Smooth muscle cell of trachea (primary cell): ENCODE measurements around the gene GRIN2C. TPM values are rescaled to one million over a fixed set of nuclear protein-coding genes. Genes with fewer than 3 reads are reported as not detected.

Experiments
- total RNA-seq: library from RNA; depleted of rRNA; stranded (reverse); fragments of >200 nt; gene quantifications from 2 replicates; pipeline ENCODE4 v1.2.1, GENCODE V29; 2014

GRIN2C gene
- under 0.01 and 1.3 TPM in 2 replicates for total RNA-seq

GRCh38 chr17:74859459-74860228 lies at the start of gene GRIN2C:
GRIN2C (minus strand) TSS chr17:74859885; CDS start chr17:74855092, 4,793 bp downstream.

GRCh38 chr17:74892974-74893911 lies 33.6 kb upstream of the GRIN2C start, which contains the start of gene FADS6:
FADS6 (minus strand) TSS chr17:74893633; CDS start chr17:74893595, 38 bp downstream.

GRCh38 chr17:74872313-74873036 lies 12.8 kb upstream of the GRIN2C start, which contains the start of gene FDXR:
FDXR (minus strand) TSS chr17:74872994; CDS start chr17:74872944, 50 bp downstream.

Other genes with a start within 250 kb of the GRIN2C start
- gene CD300E, start 236.1 kb downstream of the GRIN2C start, total RNA-seq, result not detected in 2 replicates
- not detected in 2 replicates for gene CD300LF, start 147.0 kb downstream of the GRIN2C start, total RNA-seq
- 0.83 and 0.87 TPM in 2 replicates for gene RAB37, start 122.6 kb downstream of the GRIN2C start, total RNA-seq
- gene NHERF1, start 111.3 kb downstream of the GRIN2C start, total RNA-seq, result 10.6 and 12.4 TPM in 2 replicates
- 38.3 and 44.2 TPM in 2 replicates for gene NAT9, start 83.5 kb downstream of the GRIN2C start, total RNA-seq
- 42.2 and 121 TPM in 2 replicates for gene FDXR, start 13.1 kb upstream of the GRIN2C start, total RNA-seq
- gene FADS6, start 33.7 kb upstream of the GRIN2C start, total RNA-seq, result not detected in 2 replicates
- under 0.01 TPM in 2 replicates for gene USH1G, start 63.4 kb upstream of the GRIN2C start, total RNA-seq
- not detected in 2 replicates for gene OTOP2, start 64.4 kb upstream of the GRIN2C start, total RNA-seq
- not detected in 2 replicates for gene OTOP3, start 76.0 kb upstream of the GRIN2C start, total RNA-seq
- 0.29 and 0.66 TPM in 2 replicates for gene HID1, start 112.9 kb upstream of the GRIN2C start, total RNA-seq
- gene CDR2L, start 127.7 kb upstream of the GRIN2C start, total RNA-seq, result 12.7 and 21.2 TPM in 2 replicates
- 22.8 and 46.1 TPM in 2 replicates for gene MRPL58, start 152.8 kb upstream of the GRIN2C start, total RNA-seq
- gene ATP5PD, start 187.1 kb upstream of the GRIN2C start, total RNA-seq, result 279 and 530 TPM in 2 replicates
- 20.5 and 27.3 TPM in 2 replicates for gene KCTD2, start 187.3 kb upstream of the GRIN2C start, total RNA-seq
- 9.2 and 27.8 TPM in 2 replicates for gene SLC16A5, start 228.1 kb upstream of the GRIN2C start, total RNA-seq